Endothelial cell of umbilical vein (primary cell): ENCODE results near the gene SEC11C. TPM values are rescaled to one million over a fixed set of nuclear protein-coding genes. Genes with fewer than 3 reads are reported as not detected.

ENCODE experiments used
- BruUV-seq: library from RNA; stranded (reverse); fragments of 400-500 nt; replicated peaks from 2 replicates; lab custom pipeline; 2021; lab: Mats Ljungman, UMichigan
- CTCF ChIA-PET: fragments of 300-600, 350-600 bp; sonication (Branson Sonifier 250); formaldehyde crosslinking; loops from one replicate; lab custom pipeline; 2021; ENCODE audit warnings: antibody characterized with exemption, inconsistent platforms; lab: Charles Lee
- POLR2A ChIA-PET: fragments of 300-600, 350-600 bp; sonication (Branson Sonifier 250); formaldehyde crosslinking; loops from one replicate; lab custom pipeline; 2021; ENCODE audit warnings: antibody characterized with exemption, inconsistent platforms; lab: Charles Lee
- DNase-seq: peaks from one replicate; pipeline ENCODE4 v3.0.0-alpha.2; 2011; ENCODE audit warnings: low read depth, low spot score
- FAIRE-seq: peaks from 2 replicates; lab custom pipeline; 2011; peaks lifted over from hg19 to GRCh38; lab: Jason Lieb, UNC
- H2AFZ ChIP-seq: 2 replicates; pipeline ENCODE4 v1.6.0; 2012; ENCODE audit warnings: low read depth, low read length, control low read depth, inconsistent platforms
- H3K27ac ChIP-seq: 2 replicates; pipeline ENCODE4 v1.5.1; 2011; ENCODE audit warnings: low read depth, mild to moderate bottlenecking, control low read depth, low read length, moderate library complexity; ENCODE audit not compliant: insufficient read depth
- H3K27me3 ChIP-seq, 2 experiments: 2 replicates each; pipeline versions ENCODE4 v1.6.0 to v1.6.1; 2011; ENCODE audit warnings: low read length in 2 of 2, mixed read lengths in 1 of 2; ENCODE audit not compliant: control insufficient read depth in 2 of 2, insufficient read depth in 2 of 2
- H3K36me3 ChIP-seq, 2 experiments: 2 replicates in 1 of 2; 3 replicates in 1 of 2; pipeline ENCODE4 v1.5.1; 2011; ENCODE audit warnings: low read length in 2 of 2, mild to moderate bottlenecking in 1 of 2, moderate library complexity in 1 of 2; ENCODE audit not compliant: control insufficient read depth in 2 of 2, insufficient read depth in 2 of 2; ENCODE audit errors: extremely low read depth in 1 of 2
- H3K4me1 ChIP-seq: 3 replicates; pipeline ENCODE4 v1.5.1; 2011; ENCODE audit warnings: mild to moderate bottlenecking, low read length; ENCODE audit not compliant: control insufficient read depth, insufficient read depth; ENCODE audit errors: extremely low read depth
- H3K4me2 ChIP-seq: 2 replicates; pipeline ENCODE4 v1.6.1; 2011; ENCODE audit warnings: low read length, control low read depth, mixed read lengths; ENCODE audit not compliant: insufficient read depth
- H3K4me3 ChIP-seq, 3 experiments: fragments of 200-600 bp in 1 of 3; sonication (generic), shearing (Covaris generic) in 1 of 3; replicated peaks in 1 of 3; 2 replicates each; pipeline ENCODE4 v1.5.1; 2011 to 2016; ENCODE audit warnings: control low read depth in 3 of 3, low read length in 3 of 3, mild to moderate bottlenecking in 2 of 3, inconsistent platforms in 1 of 3, low read depth in 1 of 3, moderate library complexity in 1 of 3; ENCODE audit not compliant: insufficient read depth in 1 of 3
- H3K79me2 ChIP-seq: 2 replicates; pipeline ENCODE4 v1.6.0; 2012; ENCODE audit warnings: low read length, inconsistent platforms; ENCODE audit not compliant: control insufficient read depth, insufficient read depth
- H3K9ac ChIP-seq: replicated peaks from 2 replicates; pipeline ENCODE3; 2011; ENCODE audit warnings: low read length, control low read depth; ENCODE audit not compliant: insufficient read depth; ENCODE audit errors: extremely low read depth
- H3K9me1 ChIP-seq: replicated peaks from 3 replicates; pipeline ENCODE4 v1.6.0; 2011; ENCODE audit warnings: mild to moderate bottlenecking, low read length; ENCODE audit not compliant: control insufficient read depth, insufficient read depth; ENCODE audit errors: extremely low read depth
- H3K9me3 ChIP-seq: replicated peaks from 2 replicates; pipeline ENCODE4 v1.5.1; 2012; ENCODE audit warnings: low read length, inconsistent platforms; ENCODE audit not compliant: control insufficient read depth, insufficient read depth
- H4K20me1 ChIP-seq: replicated peaks from 2 replicates; pipeline ENCODE3; 2011; ENCODE audit warnings: mild to moderate bottlenecking, low read length; ENCODE audit not compliant: control insufficient read depth, insufficient read depth; ENCODE audit errors: extremely low read depth
- EZH2 ChIP-seq: IDR thresholded peaks from 2 replicates; pipeline ENCODE4 v1.6.1; 2012; ENCODE audit warnings: borderline replicate concordance, low read depth, mild to moderate bottlenecking, moderate library complexity, low read length, inconsistent platforms; ENCODE audit not compliant: severe bottlenecking
- FOS ChIP-seq: IDR thresholded peaks from 2 replicates; pipeline ENCODE4 v1.6.1; 2011; ENCODE audit warnings: mild to moderate bottlenecking, low read length, moderate library complexity, borderline replicate concordance; ENCODE audit not compliant: insufficient read depth
- GATA2 ChIP-seq: IDR thresholded peaks from 2 replicates; pipeline ENCODE4 v1.7.0; 2011; ENCODE audit warnings: low read depth, mild to moderate bottlenecking, moderate library complexity, mixed read lengths, low read length; ENCODE audit not compliant: insufficient read length, insufficient read depth
- JUN ChIP-seq: IDR thresholded peaks from 2 replicates; pipeline ENCODE4 v1.6.1; 2011; ENCODE audit warnings: borderline replicate concordance, low read depth; ENCODE audit not compliant: insufficient read length, insufficient read depth
- MAX ChIP-seq: IDR thresholded peaks from 2 replicates; pipeline ENCODE4 v1.6.1; 2011; ENCODE audit not compliant: insufficient read depth, insufficient read length
- MYC ChIP-seq: IDR thresholded peaks from one replicate; pipeline ENCODE4 v1.6.1; 2011; ENCODE audit warnings: mild to moderate bottlenecking, low read depth, low read length
- POLR2A ChIP-seq: IDR thresholded peaks from 2 replicates; pipeline ENCODE4 v1.6.1; 2012; ENCODE audit warnings: low read depth, mild to moderate bottlenecking, control low read depth, low read length
- POLR2AphosphoS5 ChIP-seq: IDR thresholded peaks from 2 replicates; pipeline ENCODE4 v1.6.1; 2012; ENCODE audit warnings: low read depth, mild to moderate bottlenecking, control low read depth, low read length, moderate library complexity; ENCODE audit not compliant: insufficient read depth
- dilution Hi-C: fragments of 300-500 bp; cut with MboI; formaldehyde crosslinking; loops from one replicate; pipeline ENCODE4 v1.15.0; 2019; ENCODE audit warnings: low sequenced_read_pairs; ENCODE audit not compliant: extremely low pct_ligation_motif_present
- intact Hi-C: fragments of 100-400 bp; cut with micrococcal nuclease; formaldehyde crosslinking; loops from one replicate; pipeline ENCODE4 v1.10.0; 2022
- polyA plus RNA-seq, 4 experiments: library from polyadenylated mRNA; depleted of rRNA in 3 of 4; stranded (reverse) in 3 of 4; unstranded in 1 of 4; fragments of >200 nt; gene quantifications; 2 replicates each; pipeline versions ENCODE4 v1.2.1 to v1.2.3, GENCODE V29; 2011 to 2012; ENCODE audit warnings: missing spikeins in 1 of 4
- total RNA-seq: library from RNA; stranded (reverse); gene quantifications from 2 replicates; pipeline ENCODE4 v1.2.3, GENCODE V29; 2021
- TF ChIP-seq, protein P1 (sequence below), 2 donors: IDR thresholded peaks; 1 replicate in 1 of 2; 2 replicates in 1 of 2; pipeline ENCODE4 v1.5.1; 2011; ENCODE audit warnings: low read length in 2 of 2, mild to moderate bottlenecking in 2 of 2, moderate library complexity in 2 of 2, control low read depth in 1 of 2, inconsistent platforms in 1 of 2, low read depth in 1 of 2; ENCODE audit not compliant: insufficient read depth in 1 of 2; ENCODE audit errors: extremely low read depth in 1 of 2

Gene SEC11C
- total and polyA plus RNA-seq, 2 donors (not counting 3 experiments of a cell fraction or from before 2014, with no cell fraction given), result 16.3 to 29.8 TPM

- Histone ChIP-seq H3K4me1 (no peaks in the 10 kb centered on the region), H2AFZ (no peak overlapping the region), H3K4me3 (no peak overlapping the region), H3K79me2 (no peaks in the 10 kb centered on the region), H3K9me3 (no peaks in the 10 kb centered on the region), H3K9me1 (no peaks in the 10 kb centered on the region), H3K36me3 (no peaks in the 10 kb centered on the region), H3K27ac (no peak overlapping the region), H3K27me3 (no peaks in the 10 kb centered on the region), H3K9ac (no peak overlapping the region), H3K4me2 (no peak overlapping the region), H4K20me1 (no peaks in the 10 kb centered on the region)
- DNase-seq (no peak), FAIRE-seq (no peak)
- TF ChIP-seq POLR2A, result no peak
- TF ChIP-seq EZH2, result no peak
- no peak for TF ChIP-seq POLR2AphosphoS5
- TF ChIP-seq FOS, result no peak
- no peak for TF ChIP-seq MAX
- TF ChIP-seq JUN, result no peak
- no peak for TF ChIP-seq MYC
- TF ChIP-seq GATA2, result no peak
- TF ChIP-seq, protein P1, sequence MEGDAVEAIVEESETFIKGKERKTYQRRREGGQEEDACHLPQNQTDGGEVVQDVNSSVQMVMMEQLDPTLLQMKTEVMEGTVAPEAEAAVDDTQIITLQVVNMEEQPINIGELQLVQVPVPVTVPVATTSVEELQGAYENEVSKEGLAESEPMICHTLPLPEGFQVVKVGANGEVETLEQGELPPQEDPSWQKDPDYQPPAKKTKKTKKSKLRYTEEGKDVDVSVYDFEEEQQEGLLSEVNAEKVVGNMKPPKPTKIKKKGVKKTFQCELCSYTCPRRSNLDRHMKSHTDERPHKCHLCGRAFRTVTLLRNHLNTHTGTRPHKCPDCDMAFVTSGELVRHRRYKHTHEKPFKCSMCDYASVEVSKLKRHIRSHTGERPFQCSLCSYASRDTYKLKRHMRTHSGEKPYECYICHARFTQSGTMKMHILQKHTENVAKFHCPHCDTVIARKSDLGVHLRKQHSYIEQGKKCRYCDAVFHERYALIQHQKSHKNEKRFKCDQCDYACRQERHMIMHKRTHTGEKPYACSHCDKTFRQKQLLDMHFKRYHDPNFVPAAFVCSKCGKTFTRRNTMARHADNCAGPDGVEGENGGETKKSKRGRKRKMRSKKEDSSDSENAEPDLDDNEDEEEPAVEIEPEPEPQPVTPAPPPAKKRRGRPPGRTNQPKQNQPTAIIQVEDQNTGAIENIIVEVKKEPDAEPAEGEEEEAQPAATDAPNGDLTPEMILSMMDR (IDR thresholded peaks at IDR 0.05; ENCODE audit: extremely low read depth in 1 of 2, insufficient read depth in 1 of 2, low read depth in 1 of 2, low read length in 2 of 2), result no peak
- CTCF ChIA-PET, result no interaction called here
- dilution Hi-C loops (no loop called here), intact Hi-C loops (no loop called here)
- no TSS peak for BruUV-seq
- POLR2A ChIA-PET, result no interaction called here
Observed at GRCh38 chr18:59148192-59148591, 8.5 kb downstream of the SEC11C start.
